GM21619 (cell line): ENCODE data around the gene P2RX5.

Source experiments
- ATAC-seq: cut with Tn5 transposase; IDR thresholded peaks from one replicate; pipeline ENCODE4 v1.9.1; 2021; ENCODE audit not compliant: unreplicated experiment

Gene P2RX5

GRCh38 chr17:3657874-3658783 is 37.8 kb downstream of the P2RX5 start:
- ATAC-seq = no peak

DNA sequence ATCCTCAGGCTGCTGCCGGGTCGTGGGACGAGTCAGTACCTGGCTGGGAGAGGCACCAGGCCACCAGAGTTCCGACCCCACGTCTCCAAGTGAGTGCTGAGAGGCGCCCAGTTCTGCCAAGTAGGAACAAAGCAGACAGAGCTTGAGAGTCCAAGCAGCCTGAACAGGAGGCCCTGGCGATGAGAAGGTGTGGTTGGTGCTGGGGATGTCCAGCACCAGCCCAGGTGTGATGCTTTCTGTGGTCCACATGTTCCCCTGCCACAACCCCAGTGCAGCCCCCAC is 38.4 kb downstream of the P2RX5 start:
- no peak for ATAC-seq

GRCh38 chr17:3656755-3657587 is 39.0 kb downstream of the P2RX5 start:
- no peak for ATAC-seq

DNA sequence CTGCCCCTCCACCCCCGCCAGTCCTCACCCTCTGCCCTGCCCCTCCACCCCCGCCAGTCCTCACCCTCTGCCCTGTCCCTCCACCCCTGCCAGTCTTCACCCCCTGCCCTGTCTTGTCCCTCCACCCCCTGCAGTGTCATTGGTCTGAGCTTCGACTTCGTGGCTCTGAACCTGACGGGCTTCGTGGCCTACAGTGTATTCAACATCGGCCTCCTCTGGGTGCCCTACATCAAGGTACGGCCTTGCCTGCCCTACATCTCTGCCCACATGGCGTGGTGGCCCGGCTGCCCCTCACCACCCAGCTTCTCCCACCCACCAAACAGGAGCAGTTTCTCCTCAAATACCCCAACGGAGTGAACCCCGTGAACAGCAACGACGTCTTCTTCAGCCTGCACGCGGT is 39.6 kb downstream of the P2RX5 start:
- no peak for ATAC-seq

- no peak for ATAC-seq
These were observed 40.2 kb downstream of the P2RX5 start for GRCh38 chr17:3655766-3656165.

GRCh38 chr17:3647769-3648555 is 48.0 kb downstream of the P2RX5 start:
- ATAC-seq = no peak

GRCh38 chr17:3647251-3647650 is 48.7 kb downstream of the P2RX5 start:
- no peak for ATAC-seq

GRCh38 chr17:3645310-3645709 is 50.6 kb downstream of the P2RX5 start:
- no peak for ATAC-seq

- ATAC-seq = no peak
These were observed 52.0 kb downstream of the P2RX5 start for GRCh38 chr17:3643889-3644349.

DNA sequence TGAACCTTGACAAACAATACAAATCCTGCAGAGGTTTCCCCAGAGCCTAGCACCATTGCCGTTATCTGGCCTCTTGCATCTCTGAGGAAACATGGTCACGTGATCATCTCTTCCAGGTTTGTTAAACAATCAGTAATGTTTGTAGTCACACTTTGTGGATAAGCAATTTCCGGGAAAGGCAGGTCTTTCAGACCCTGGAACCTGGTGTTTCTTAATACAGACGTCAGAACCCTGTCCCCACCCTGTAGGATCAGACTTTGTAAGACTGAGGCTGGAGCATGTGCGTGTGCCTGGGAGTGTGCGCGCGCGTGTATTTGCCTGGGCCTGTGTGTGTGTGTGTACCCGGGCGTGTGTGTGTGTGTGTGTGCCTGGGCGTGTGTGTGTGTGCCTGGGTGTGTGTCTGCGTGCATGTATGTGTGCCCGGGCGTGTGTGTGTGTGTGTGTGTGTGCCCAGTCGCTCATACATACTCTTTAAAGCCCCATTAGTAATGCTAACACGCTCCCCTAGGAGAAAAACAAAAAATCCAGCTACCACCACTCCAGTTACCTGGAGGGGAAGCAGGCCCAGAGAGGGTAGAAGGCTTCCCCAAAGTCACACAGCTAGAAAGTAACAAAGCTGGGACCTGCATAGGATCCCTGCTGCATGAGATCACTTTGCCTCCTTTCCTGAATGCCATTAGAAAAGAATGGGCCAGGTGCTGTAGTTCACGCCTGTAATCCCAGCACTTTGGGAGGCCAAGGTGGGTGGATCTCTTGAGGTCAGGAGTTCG is 54.1 kb downstream of the P2RX5 start:
- no peak for ATAC-seq

GRCh38 chr17:3641014-3641413 is 54.9 kb downstream of the P2RX5 start:
- no peak for ATAC-seq

DNA sequence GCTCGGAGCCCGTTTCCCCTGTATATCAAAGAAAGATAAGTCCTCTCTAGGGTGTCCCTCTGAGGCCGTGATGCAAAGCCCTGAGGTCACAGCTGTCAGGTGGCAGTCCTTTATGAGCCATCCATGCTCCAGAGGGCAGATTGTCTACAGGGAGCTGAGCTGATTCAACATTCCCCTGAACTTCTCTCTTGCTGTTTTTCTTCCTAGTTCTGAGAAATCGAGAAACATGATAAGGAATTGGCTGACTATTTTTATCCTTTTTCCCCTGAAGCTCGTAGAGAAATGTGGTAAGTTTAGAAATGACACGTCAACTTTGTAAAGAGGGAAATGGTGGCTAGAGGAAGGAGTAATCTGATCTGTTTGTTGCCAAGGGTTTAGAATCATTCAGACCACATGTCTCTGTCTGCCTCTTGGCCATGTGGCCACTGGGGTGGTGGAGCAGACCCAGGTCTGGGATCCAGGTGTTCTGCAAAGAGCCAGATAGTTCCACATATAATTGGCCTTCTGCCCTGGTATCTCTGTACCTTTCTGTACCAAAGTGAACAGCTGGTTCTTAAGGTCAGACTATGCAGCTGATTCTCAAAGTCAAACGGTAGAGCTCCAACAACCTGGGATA is 55.9 kb downstream of the P2RX5 start:
- ATAC-seq = no peak

DNA sequence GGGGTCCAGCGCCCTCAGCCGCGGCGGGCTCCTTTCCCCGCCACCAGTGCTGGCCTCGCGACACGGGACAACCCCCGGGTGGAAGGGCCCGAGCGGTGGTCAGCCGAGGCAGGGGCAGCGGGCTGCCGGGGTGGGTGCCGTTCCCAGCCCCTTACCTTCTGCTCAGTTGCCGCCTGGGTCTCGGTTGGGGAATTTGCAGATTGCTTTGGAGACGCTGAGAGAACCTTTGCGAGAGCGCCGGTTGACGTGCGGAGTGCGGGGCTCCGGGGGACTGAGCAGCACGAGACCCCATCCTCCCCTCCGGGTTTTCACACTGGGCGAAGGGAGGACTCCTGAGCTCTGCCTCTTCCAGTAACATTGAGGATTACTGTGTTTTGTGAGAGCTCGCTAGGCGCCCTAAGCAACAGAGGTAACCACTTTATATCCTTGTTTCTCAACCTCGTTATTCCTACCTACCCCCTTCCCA is 59.0 kb downstream of the P2RX5 start:
- ATAC-seq = peak; percentile 15

GRCh38 chr17:3636154-3636907 is 59.6 kb downstream of the P2RX5 start, which contains the start of the genes CTNS and SHPK:
Gene CTNS, plus strand, starts transcription at chr17:3636760. Its CDS starts 3,447 bp downstream, at chr17:3640207.
Gene SHPK, minus strand, starts transcription at chr17:3636250. Its CDS starts 31 bp downstream, at chr17:3636219.
- ATAC-seq = peak; percentile 90

GRCh38 chr17:3635474-3636153 is 60.3 kb downstream of the P2RX5 start:
- ATAC-seq = peak; percentile 25

GRCh38 chr17:3632287-3632686 is 63.7 kb downstream of the P2RX5 start:
- ATAC-seq = no peak

GRCh38 chr17:3630781-3631180 is 65.2 kb downstream of the P2RX5 start:
- ATAC-seq = no peak

- ATAC-seq = no peak
These were observed 68.2 kb downstream of the P2RX5 start for GRCh38 chr17:3627769-3628167.
